Measurements from ENCODE around the gene PRPF8. TPM values are rescaled to one million over a fixed set of nuclear protein-coding genes. Genes with fewer than 3 reads are reported as not detected.

Gene PRPF8
- total RNA-seq, 2 donors from 2014 or later, result 298 to 375 TPM

DNA sequence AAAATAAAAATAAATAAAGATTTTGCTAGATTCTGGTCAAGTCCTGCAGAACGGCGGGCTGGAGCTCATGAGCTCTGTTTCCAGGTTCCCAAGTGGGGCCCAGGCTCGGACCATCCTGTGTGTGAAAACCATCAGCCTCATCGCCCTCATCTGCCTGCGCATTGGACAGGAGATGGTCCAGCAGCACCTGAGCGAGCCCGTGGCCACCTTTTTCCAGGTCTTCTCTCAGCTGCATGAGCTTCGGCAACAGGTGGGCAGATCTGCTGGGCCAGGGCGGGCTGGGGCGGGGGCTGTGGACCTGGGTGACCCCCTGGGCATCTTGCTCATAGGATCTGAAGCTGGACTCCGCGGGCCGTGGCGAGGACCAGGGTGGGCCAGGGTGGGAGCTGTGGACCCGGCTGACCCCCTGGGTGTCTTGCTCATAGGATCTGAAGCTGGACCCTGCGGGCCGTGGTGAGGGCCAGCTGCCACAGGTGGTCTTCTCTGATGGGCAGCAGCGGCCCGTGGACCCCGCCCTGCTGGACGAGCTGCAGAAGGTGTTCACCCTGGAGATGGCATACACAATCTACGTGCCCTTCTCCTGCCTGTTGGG, 47.7 kb upstream of the PRPF8 start:
- Histone ChIP-seq H3K27ac (ENCODE audit: low read depth, low read length) (no peak overlapping the region), H3K36me3 (ENCODE audit: control insufficient read depth, insufficient read depth, low read length) (no peaks in the 10 kb centered on the region), H3K4me1 (ENCODE audit: control insufficient read depth, insufficient read depth, low read length) (no peaks in the 10 kb centered on the region), H3K27me3 (ENCODE audit: control insufficient read depth, insufficient read depth, low read length, poor library complexity, severe bottlenecking) (no peaks in the 10 kb centered on the region), H3K9ac (ENCODE audit: extremely low read depth, low read length, poor library complexity, severe bottlenecking) (no peak overlapping the region), H3K4me3 (ENCODE audit: low read length) (no peak overlapping the region), H3K9me3 (ENCODE audit: control insufficient read depth, low read length) (no peaks in the 10 kb centered on the region)
- H3K9me3 Mint-ChIP-seq, result no peaks in the 10 kb centered on the region
- no peak for DNase-seq
- no peak overlapping the region for H3K27ac Mint-ChIP-seq
- TF ChIP-seq, protein P1, sequence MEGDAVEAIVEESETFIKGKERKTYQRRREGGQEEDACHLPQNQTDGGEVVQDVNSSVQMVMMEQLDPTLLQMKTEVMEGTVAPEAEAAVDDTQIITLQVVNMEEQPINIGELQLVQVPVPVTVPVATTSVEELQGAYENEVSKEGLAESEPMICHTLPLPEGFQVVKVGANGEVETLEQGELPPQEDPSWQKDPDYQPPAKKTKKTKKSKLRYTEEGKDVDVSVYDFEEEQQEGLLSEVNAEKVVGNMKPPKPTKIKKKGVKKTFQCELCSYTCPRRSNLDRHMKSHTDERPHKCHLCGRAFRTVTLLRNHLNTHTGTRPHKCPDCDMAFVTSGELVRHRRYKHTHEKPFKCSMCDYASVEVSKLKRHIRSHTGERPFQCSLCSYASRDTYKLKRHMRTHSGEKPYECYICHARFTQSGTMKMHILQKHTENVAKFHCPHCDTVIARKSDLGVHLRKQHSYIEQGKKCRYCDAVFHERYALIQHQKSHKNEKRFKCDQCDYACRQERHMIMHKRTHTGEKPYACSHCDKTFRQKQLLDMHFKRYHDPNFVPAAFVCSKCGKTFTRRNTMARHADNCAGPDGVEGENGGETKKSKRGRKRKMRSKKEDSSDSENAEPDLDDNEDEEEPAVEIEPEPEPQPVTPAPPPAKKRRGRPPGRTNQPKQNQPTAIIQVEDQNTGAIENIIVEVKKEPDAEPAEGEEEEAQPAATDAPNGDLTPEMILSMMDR (conservative IDR thresholded peaks at IDR 0.05), result no peak
- H3K36me3 Mint-ChIP-seq (ENCODE audit: low read depth), result peaks cover 25% of the 10 kb centered on the region
- peaks cover 4% of the 10 kb centered on the region for H3K4me1 Mint-ChIP-seq
- WGBS, 2 experiments (ENCODE audit: insufficient coverage in 1 of 2, insufficient read length in 1 of 2), result 92 to 93% methylated on average over 19 to 22 of the region's 22 CpGs
- H3K27me3 Mint-ChIP-seq (ENCODE audit: insufficient read depth), result no peaks in the 10 kb centered on the region
- H3K4me3 Mint-ChIP-seq, result no peak overlapping the region

DNA sequence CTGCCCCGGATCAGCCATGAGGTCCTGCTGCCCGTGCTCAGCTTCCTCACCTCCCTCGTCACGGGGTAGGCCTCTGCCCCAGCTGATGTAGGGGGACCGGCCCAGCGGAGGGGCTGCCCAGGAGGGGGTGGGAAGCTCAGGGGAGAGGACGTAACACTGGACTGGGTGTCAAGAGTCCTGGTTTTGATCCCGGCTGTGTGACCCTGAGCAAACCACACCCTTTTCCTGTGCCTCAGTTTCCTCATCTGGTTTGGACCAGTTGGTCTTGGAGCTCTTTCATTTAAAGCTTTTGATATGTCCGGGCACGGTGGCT, 46.5 kb upstream of the PRPF8 start:
- Mint-ChIP-seq H3K27me3 (ENCODE audit: insufficient read depth) (no peaks in the 10 kb centered on the region), H3K27ac (no peak overlapping the region), H3K4me1 (peaks cover 2% of the 10 kb centered on the region), H3K9me3 (no peaks in the 10 kb centered on the region), H3K36me3 (ENCODE audit: low read depth) (peaks cover 19% of the 10 kb centered on the region), H3K4me3 (no peak overlapping the region)
- DNase-seq, result no peak
- Histone ChIP-seq H3K9ac (ENCODE audit: extremely low read depth, low read length, poor library complexity, severe bottlenecking) (no peak overlapping the region), H3K27me3 (ENCODE audit: control insufficient read depth, insufficient read depth, low read length, poor library complexity, severe bottlenecking) (no peaks in the 10 kb centered on the region), H3K4me1 (ENCODE audit: control insufficient read depth, insufficient read depth, low read length) (no peaks in the 10 kb centered on the region), H3K27ac (ENCODE audit: low read depth, low read length) (no peak overlapping the region), H3K4me3 (ENCODE audit: low read length) (no peak overlapping the region), H3K9me3 (ENCODE audit: control insufficient read depth, low read length) (no peaks in the 10 kb centered on the region), H3K36me3 (ENCODE audit: control insufficient read depth, insufficient read depth, low read length) (no peaks in the 10 kb centered on the region)
- WGBS, 2 experiments (ENCODE audit: insufficient coverage in 1 of 2, insufficient read length in 1 of 2), result 95 to 100% methylated on average over 3 to 10 of the region's 10 CpGs
- TF ChIP-seq, protein P1 (conservative IDR thresholded peaks at IDR 0.05), result no peak

DNA sequence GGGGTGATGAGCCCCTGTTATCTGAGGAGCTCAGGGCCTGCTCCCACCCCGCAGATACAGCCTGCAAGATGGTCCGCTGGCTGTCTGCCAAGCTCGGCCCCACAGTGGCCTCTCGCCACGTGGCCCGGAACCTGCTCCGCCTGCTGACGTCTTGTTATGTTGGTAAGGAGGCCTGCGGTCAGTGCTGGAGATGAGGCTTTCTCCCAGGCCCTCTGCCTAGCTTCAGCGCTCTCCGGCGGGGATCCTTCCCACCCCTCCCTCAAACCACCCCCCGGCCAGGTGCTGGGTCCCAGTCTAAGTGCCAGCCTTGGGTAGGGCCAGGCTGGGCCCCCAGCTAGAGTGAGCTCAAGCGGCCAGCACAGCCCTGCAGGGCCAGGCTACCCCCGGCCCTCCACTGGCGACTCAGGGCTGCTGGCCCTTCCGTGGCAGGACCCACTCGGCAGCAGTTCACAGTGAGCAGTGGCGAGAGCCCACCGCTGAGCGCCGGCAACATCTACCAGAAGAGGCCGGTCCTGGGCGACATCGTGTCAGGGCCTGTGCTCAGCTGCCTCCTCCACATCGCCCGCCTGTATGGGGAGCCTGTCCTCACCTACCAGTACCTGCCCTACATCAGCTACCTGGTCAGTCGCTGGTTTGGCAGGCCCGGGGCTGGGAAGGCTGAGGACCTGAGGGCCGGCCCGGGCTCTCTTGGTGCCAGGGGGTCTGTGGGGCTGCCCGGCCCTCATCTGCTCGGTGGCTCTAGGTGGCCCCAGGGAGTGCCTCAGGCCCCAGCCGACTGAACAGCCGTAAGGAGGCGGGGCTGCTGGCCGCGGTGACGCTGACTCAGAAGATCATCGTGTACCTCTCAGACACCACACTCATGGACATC, 45.9 kb upstream of the PRPF8 start:
- 92 to 95% methylated on average over 25 to 40 of the region's 40 CpGs for WGBS, 2 experiments (ENCODE audit: insufficient coverage in 1 of 2, insufficient read length in 1 of 2)

More for the DNA sequence above, 45.9 kb upstream of the PRPF8 start:
- Mint-ChIP-seq H3K4me3 (no peak overlapping the region), H3K36me3 (ENCODE audit: low read depth) (peaks cover 19% of the 10 kb centered on the region), H3K27ac (no peak overlapping the region), H3K9me3 (no peaks in the 10 kb centered on the region), H3K4me1 (no peaks in the 10 kb centered on the region), H3K27me3 (ENCODE audit: insufficient read depth) (no peaks in the 10 kb centered on the region)
- TF ChIP-seq, protein P1 (conservative IDR thresholded peaks at IDR 0.05), result no peak
- Histone ChIP-seq H3K4me3 (ENCODE audit: low read length) (no peak overlapping the region), H3K27me3 (ENCODE audit: control insufficient read depth, insufficient read depth, low read length, poor library complexity, severe bottlenecking) (no peaks in the 10 kb centered on the region), H3K36me3 (ENCODE audit: control insufficient read depth, insufficient read depth, low read length) (no peaks in the 10 kb centered on the region), H3K9me3 (ENCODE audit: control insufficient read depth, low read length) (no peaks in the 10 kb centered on the region), H3K4me1 (ENCODE audit: control insufficient read depth, insufficient read depth, low read length) (no peaks in the 10 kb centered on the region), H3K9ac (ENCODE audit: extremely low read depth, low read length, poor library complexity, severe bottlenecking) (no peak overlapping the region), H3K27ac (ENCODE audit: low read depth, low read length) (no peak overlapping the region)
- no peak for DNase-seq

Measured in endodermal cell (in vitro differentiated cells).